DND-41 (cell line): ENCODE data around the gene AKAP6.

Source experiments
- ATAC-seq: fragments of 200-7000 bp; cut with Tn5 transposase; 3 replicates; pipeline ENCODE4 v1.9.1; 2021; ENCODE audit warnings: low read depth; ENCODE audit not compliant: insufficient read depth
- DNase-seq: peaks from one replicate; pipeline ENCODE4 v3.0.0-alpha.2; 2020
- H2AFZ ChIP-seq: 2 replicates; pipeline ENCODE4 v1.6.0; 2012; ENCODE audit warnings: low read depth, low read length
- H3K27ac ChIP-seq: 2 replicates; pipeline ENCODE4 v1.5.1; 2012; ENCODE audit warnings: low read length, inconsistent platforms
- H3K27me3 ChIP-seq: fragments of 200-600 bp; sonication (generic); 2 replicates; pipeline ENCODE4 v1.6.0; 2012; ENCODE audit warnings: low read length, mild to moderate bottlenecking, inconsistent platforms; ENCODE audit not compliant: insufficient read depth, poor library complexity
- H3K36me3 ChIP-seq: 2 replicates; pipeline ENCODE4 v1.5.1; 2012; ENCODE audit warnings: low read length, inconsistent platforms; ENCODE audit not compliant: insufficient read depth
- H3K4me1 ChIP-seq: 2 replicates; pipeline ENCODE4 v1.5.1; 2012; ENCODE audit warnings: mild to moderate bottlenecking, low read length; ENCODE audit not compliant: insufficient read depth
- H3K4me2 ChIP-seq: 2 replicates; pipeline ENCODE4 v1.6.0; 2012; ENCODE audit warnings: mild to moderate bottlenecking, moderate library complexity, low read length, inconsistent platforms; ENCODE audit not compliant: insufficient read depth
- H3K4me3 ChIP-seq, 2 experiments: fragments of 200-600 bp in 1 of 2; shearing (Covaris generic) in 1 of 2; 2 replicates each; pipeline ENCODE4 v1.5.1; 2012 to 2016; ENCODE audit warnings: inconsistent platforms in 2 of 2, low read length in 2 of 2, mild to moderate bottlenecking in 2 of 2, low read depth in 1 of 2, moderate library complexity in 1 of 2
- H3K79me2 ChIP-seq: 2 replicates; pipeline ENCODE4 v1.6.0; 2012; ENCODE audit warnings: low read length, inconsistent platforms; ENCODE audit not compliant: insufficient read depth
- H3K9ac ChIP-seq: 2 replicates; pipeline ENCODE4 v1.6.0; 2012; ENCODE audit warnings: low read depth, mild to moderate bottlenecking, inconsistent platforms, low read length, moderate library complexity
- H3K9me3 ChIP-seq: 2 replicates; pipeline ENCODE4 v1.5.1; 2012; ENCODE audit warnings: low read length, moderate library complexity, mild to moderate bottlenecking, inconsistent platforms; ENCODE audit not compliant: insufficient read depth, severe bottlenecking
- H4K20me1 ChIP-seq: 2 replicates; pipeline ENCODE4 v1.6.0; 2012; ENCODE audit warnings: low read length; ENCODE audit not compliant: insufficient read depth
- EZH2 ChIP-seq: IDR thresholded peaks from 3 replicates; pipeline ENCODE4 v1.6.1; 2012; ENCODE audit warnings: borderline replicate concordance, low read depth, mild to moderate bottlenecking, moderate library complexity, low read length, inconsistent platforms; ENCODE audit not compliant: severe bottlenecking
- TF ChIP-seq, protein P1 (sequence below): IDR thresholded peaks from 2 replicates; pipeline ENCODE4 v1.5.1; 2012; ENCODE audit warnings: borderline replicate concordance, low read length, moderate library complexity, mild to moderate bottlenecking; ENCODE audit not compliant: poor library complexity, severe bottlenecking; ENCODE audit errors: extremely low read depth

Gene AKAP6

DNA sequence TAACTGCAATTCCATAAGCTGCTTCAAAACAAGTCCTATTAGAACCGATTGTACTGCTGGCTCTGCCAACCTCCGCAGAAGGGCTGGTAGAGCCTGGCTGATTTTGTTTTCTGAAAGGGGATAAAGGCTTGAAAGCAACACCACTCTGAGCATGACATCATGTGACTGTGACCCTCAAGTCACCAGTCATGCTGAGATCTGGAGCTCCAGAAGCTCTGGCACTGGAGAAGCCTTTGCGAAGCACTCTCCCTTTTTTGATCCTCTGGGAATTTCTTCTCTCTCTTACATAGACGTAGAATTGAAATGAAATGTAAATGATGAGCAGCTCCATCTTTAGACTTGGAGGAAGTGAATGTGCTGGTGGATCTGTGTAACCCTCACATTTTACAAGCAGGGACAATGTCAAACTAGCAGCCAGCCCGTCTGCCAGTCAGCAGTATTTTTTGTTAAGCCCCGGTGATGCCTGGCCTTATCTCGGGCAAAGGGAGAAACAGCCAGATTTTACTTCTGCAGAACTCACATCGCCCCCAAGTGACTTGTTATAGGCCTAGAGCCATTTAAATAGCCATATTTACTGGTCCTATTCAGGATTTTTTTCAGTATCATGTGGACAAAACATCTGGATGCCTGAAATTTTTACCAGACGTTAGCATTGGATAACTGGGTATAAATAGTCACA lies 497.4 kb downstream of the AKAP6 start:
- DNase-seq (no peak), ATAC-seq (no peak)
- H3K9ac ChIP-seq = no peak overlapping the region
- H3K4me2 ChIP-seq = no peak overlapping the region
- no peaks in the 10 kb centered on the region for H3K79me2 ChIP-seq
- no peaks in the 10 kb centered on the region for H4K20me1 ChIP-seq
- no peak overlapping the region for H3K4me3 ChIP-seq
- no peak overlapping the region for H3K27ac ChIP-seq
- no peaks in the 10 kb centered on the region for H3K9me3 ChIP-seq
- no peak overlapping the region for H2AFZ ChIP-seq
- H3K4me1 ChIP-seq = no peaks in the 10 kb centered on the region
- no peaks in the 10 kb centered on the region for H3K36me3 ChIP-seq
- peaks cover 3% of the 10 kb centered on the region for H3K27me3 ChIP-seq
- TF ChIP-seq, protein P1, sequence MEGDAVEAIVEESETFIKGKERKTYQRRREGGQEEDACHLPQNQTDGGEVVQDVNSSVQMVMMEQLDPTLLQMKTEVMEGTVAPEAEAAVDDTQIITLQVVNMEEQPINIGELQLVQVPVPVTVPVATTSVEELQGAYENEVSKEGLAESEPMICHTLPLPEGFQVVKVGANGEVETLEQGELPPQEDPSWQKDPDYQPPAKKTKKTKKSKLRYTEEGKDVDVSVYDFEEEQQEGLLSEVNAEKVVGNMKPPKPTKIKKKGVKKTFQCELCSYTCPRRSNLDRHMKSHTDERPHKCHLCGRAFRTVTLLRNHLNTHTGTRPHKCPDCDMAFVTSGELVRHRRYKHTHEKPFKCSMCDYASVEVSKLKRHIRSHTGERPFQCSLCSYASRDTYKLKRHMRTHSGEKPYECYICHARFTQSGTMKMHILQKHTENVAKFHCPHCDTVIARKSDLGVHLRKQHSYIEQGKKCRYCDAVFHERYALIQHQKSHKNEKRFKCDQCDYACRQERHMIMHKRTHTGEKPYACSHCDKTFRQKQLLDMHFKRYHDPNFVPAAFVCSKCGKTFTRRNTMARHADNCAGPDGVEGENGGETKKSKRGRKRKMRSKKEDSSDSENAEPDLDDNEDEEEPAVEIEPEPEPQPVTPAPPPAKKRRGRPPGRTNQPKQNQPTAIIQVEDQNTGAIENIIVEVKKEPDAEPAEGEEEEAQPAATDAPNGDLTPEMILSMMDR = no peak
- no peak for TF ChIP-seq EZH2

DNA sequence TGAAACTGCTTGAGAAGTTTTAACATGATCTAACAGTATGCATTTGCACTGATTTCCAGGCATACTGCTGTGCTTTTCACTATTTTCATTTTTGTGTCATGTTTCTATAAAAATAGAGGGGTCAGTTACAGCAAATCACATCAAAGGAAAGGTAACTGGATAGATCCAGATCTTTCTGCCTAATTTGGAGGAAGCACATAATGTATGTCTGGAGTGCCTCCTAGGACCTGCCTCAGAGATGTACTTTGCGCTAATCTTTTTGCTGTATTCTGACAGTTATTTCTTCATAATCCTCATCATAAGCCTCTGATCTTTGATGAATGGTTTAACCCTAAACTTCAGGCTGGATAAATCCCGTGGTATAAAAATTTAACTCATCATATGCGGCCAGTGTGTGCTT lies 498.4 kb downstream of the AKAP6 start:
- no peaks in the 10 kb centered on the region for H3K4me1 ChIP-seq
- H3K27ac ChIP-seq = no peak overlapping the region
- DNase-seq = no peak
- no peaks in the 10 kb centered on the region for H4K20me1 ChIP-seq
- ATAC-seq = no peak
- no peaks in the 10 kb centered on the region for H3K79me2 ChIP-seq
- H3K9ac ChIP-seq = no peak overlapping the region
- H3K4me3 ChIP-seq = no peak overlapping the region
- TF ChIP-seq, protein P1 = no peak
- TF ChIP-seq EZH2 = no peak
- no peak overlapping the region for H3K4me2 ChIP-seq
- H3K9me3 ChIP-seq = no peaks in the 10 kb centered on the region
- no peak overlapping the region for H2AFZ ChIP-seq
- peaks cover 4% of the 10 kb centered on the region for H3K27me3 ChIP-seq
- H3K36me3 ChIP-seq = no peaks in the 10 kb centered on the region

DNA sequence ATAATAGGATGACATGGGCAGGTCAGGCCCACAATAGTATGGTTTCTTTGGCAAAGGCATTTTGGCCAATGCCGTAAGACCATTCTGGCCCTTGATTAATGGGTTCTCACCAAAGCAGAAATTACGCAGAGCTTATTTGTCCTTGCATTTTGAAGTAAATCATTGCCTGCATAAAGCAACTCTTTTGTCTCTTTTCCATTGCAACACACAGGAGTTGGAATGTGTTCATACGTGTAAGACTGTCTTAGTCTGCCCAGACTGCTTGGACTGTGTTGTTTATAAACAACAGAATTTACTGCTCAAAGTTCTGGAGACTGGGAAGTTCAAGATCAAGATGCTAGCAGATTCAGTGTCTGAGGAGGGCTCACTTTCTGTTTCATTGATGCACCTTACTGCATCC lies 506.8 kb downstream of the AKAP6 start:
- no peak for TF ChIP-seq EZH2
- TF ChIP-seq, protein P1 = no peak
- H4K20me1 ChIP-seq = no peaks in the 10 kb centered on the region
- H3K9ac ChIP-seq = no peak overlapping the region
- DNase-seq (no peak), ATAC-seq (no peak)
- H3K4me1 ChIP-seq = no peaks in the 10 kb centered on the region
- no peaks in the 10 kb centered on the region for H3K79me2 ChIP-seq
- H3K4me3 ChIP-seq = no peak overlapping the region
- H3K4me2 ChIP-seq = no peak overlapping the region
- H3K9me3 ChIP-seq = no peaks in the 10 kb centered on the region
- peaks cover 4% of the 10 kb centered on the region for H3K27me3 ChIP-seq
- no peak overlapping the region for H2AFZ ChIP-seq
- H3K27ac ChIP-seq = no peak overlapping the region
- H3K36me3 ChIP-seq = no peaks in the 10 kb centered on the region
